ENCODE data around the gene KIF2C. TPM values are rescaled to one million over a fixed set of nuclear protein-coding genes. Genes with fewer than 3 reads are reported as not detected.

The KIF2C gene
- total and polyA plus RNA-seq, 2 donors (not counting 1 experiment from before 2014, with no cell fraction given): 9.2 to 9.9 TPM

- TF ChIP-seq CTCF (conservative IDR thresholded peaks at IDR 0.05 in 1 of 2, IDR thresholded peaks at IDR 0.05 in 1 of 2; ENCODE audit: low read depth in 1 of 2, low read length in 2 of 2): no peak
- TF ChIP-seq EZH2 (IDR thresholded peaks at IDR 0.05; ENCODE audit: low read length, missing control alignments): no peak
- Histone ChIP-seq H3K4me3 (replicated peaks in 1 of 4; ENCODE audit: control extremely low read depth in 1 of 4, insufficient read depth in 1 of 4, low read depth in 3 of 4, low read length in 4 of 4) (peak within 1 kb of the TSS; percentile 47 to 64 (median 50)), H3K9ac (ENCODE audit: insufficient read depth, low read length) (peak within 1 kb of the TSS; percentile 92), H3K27me3 (ENCODE audit: control insufficient read depth, insufficient read depth, low read length) (no peaks in the 10 kb centered on the region), H3K36me3 (ENCODE audit: control insufficient read depth, insufficient read depth, low read length) (peaks cover 36% of the 10 kb centered on the region), H3K4me2 (ENCODE audit: extremely low read depth, insufficient read depth, low read length) (peak within 1 kb of the TSS; percentile 93), H2AFZ (ENCODE audit: low read length) (no peak within 1 kb of the TSS), H3K79me2 (ENCODE audit: control insufficient read depth, insufficient read depth, low read length) (peaks cover 40% of the 10 kb centered on the region), H3K9me3 (ENCODE audit: control insufficient read depth, insufficient read depth, low read depth, low read length) (no peaks in the 10 kb centered on the region), H3K4me1 (ENCODE audit: control insufficient read depth, extremely low read depth, insufficient read depth, low read length) (peaks cover 67% of the 10 kb centered on the region), H4K20me1 (ENCODE audit: control insufficient read depth, extremely low read depth, insufficient read depth, low read length) (no peaks in the 10 kb centered on the region), H3K27ac (ENCODE audit: insufficient read depth, low read length) (peak within 1 kb of the TSS; percentile 100)
- peak; percentile 93 to 95 for DNase-seq (ENCODE audit: low read depth in 2 of 2)
These were observed 68.7 kb downstream of the KIF2C start, which contains the start of gene BTBD19 for GRCh38 chr1:44808063-44808937. BTBD19 (plus strand) TSS chr1:44808523; CDS start chr1:44808821, 298 bp downstream.

GRCh38 chr1:44808938-44809917, 69.6 kb downstream of the KIF2C start:
- no peak for TF ChIP-seq CTCF (conservative IDR thresholded peaks at IDR 0.05 in 1 of 2, IDR thresholded peaks at IDR 0.05 in 1 of 2; ENCODE audit: low read depth in 1 of 2, low read length in 2 of 2)
- Histone ChIP-seq H3K4me3 (replicated peaks in 1 of 4; ENCODE audit: control extremely low read depth in 1 of 4, insufficient read depth in 1 of 4, low read depth in 3 of 4, low read length in 4 of 4) (peak overlapping the region; percentile 47 to 64 (median 50)), H2AFZ (ENCODE audit: low read length) (no peak overlapping the region), H3K36me3 (ENCODE audit: control insufficient read depth, insufficient read depth, low read length) (peaks cover 31% of the 10 kb centered on the region), H3K4me2 (ENCODE audit: extremely low read depth, insufficient read depth, low read length) (peak overlapping the region; percentile 93), H4K20me1 (ENCODE audit: control insufficient read depth, extremely low read depth, insufficient read depth, low read length) (no peaks in the 10 kb centered on the region), H3K9me3 (ENCODE audit: control insufficient read depth, insufficient read depth, low read depth, low read length) (no peaks in the 10 kb centered on the region), H3K27ac (ENCODE audit: insufficient read depth, low read length) (peak overlapping the region; percentile 100), H3K4me1 (ENCODE audit: control insufficient read depth, extremely low read depth, insufficient read depth, low read length) (peaks cover 64% of the 10 kb centered on the region), H3K27me3 (ENCODE audit: control insufficient read depth, insufficient read depth, low read length) (no peaks in the 10 kb centered on the region), H3K79me2 (ENCODE audit: control insufficient read depth, insufficient read depth, low read length) (peaks cover 30% of the 10 kb centered on the region), H3K9ac (ENCODE audit: insufficient read depth, low read length) (peak overlapping the region; percentile 92)
- peak; percentile 62 to 86 for DNase-seq (ENCODE audit: low read depth in 2 of 2)
